Stimulated activated CD8-positive, alpha-beta memory T cell treated with anti-CD3 and anti-CD28 coated beads, Interleukin-12 subunit alpha, Interleukin-12 subunit beta, amount 100 ng/mL, for 4 hours (primary cell): ENCODE results near the gene SLC9A9.

ENCODE experiments used
- DNase-seq: peaks from one replicate; pipeline ENCODE4 v3.0.0-alpha.2; 2020; ENCODE audit warnings: low read depth

SLC9A9 gene

DNA sequence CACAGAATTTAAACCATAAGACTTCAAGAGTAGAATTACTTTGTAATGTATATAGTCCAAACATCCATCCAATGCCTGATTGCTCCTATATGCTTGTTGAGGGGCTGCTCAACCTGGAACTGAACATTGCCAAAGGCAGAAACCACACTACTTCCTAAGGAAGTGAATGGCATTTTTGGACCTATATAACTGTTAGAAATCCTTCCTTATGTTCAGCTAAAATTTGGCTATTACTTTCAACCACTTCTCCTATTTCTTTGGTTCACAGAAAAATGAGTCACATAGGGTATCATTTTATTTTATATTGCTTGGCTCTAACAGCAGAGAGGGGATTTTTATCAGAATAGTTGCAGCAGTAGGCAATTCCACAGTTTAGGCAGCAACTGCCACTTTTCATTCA lies 342.1 kb downstream of the SLC9A9 start:
- no peak for DNase-seq

GRCh38 chr3:143503325-143503885 lies 344.9 kb downstream of the SLC9A9 start:
- no peak for DNase-seq

GRCh38 chr3:143502081-143502480 lies 346.2 kb downstream of the SLC9A9 start:
- no peak for DNase-seq

DNA sequence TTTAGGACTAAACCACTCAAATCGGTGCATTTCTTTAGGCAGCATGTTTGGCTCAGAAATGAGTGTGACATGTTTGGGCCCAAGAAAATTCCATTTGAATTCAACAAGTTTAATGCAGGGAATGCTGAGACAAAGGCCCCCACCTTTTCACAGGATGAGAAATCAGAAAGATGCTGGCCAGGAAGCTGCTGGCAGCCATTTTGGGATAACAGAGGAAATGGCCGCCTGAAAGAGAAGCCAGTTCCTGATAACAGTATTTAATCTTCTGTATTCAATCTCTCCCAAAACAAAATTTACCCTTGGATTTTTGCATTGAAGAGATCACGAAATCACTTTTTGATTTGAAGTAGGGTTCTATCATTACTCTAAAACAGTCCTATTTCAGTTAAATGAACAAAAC lies 350.9 kb downstream of the SLC9A9 start:
- no peak for DNase-seq

- no peak for DNase-seq
Measured at GRCh38 chr3:143496191-143496590, 352.1 kb downstream of the SLC9A9 start.

GRCh38 chr3:143495527-143495926 lies 352.7 kb downstream of the SLC9A9 start:
- no peak for DNase-seq

DNA sequence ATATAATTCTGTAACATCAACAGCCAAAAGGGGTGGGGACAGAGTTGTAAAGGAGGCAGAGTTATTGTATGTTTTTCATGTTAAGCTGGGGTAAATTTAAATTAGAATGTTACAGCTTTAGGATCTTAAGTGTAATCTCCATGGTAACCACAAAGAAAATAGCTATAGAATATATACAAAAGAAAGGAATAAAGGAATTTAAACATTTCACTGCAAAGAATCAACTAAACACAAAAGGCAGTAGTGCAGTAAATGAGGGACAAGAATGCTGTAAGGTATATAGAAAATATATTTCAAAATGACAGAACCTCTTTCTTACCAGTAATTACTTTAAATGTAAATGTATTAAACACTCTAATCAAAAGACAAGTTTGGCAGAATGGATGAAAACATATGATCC lies 361.7 kb downstream of the SLC9A9 start:
- DNase-seq: no peak

- DNase-seq: no peak
Measured at GRCh38 chr3:143484846-143485512, 363.3 kb downstream of the SLC9A9 start.

GRCh38 chr3:143483214-143483613 lies 365.1 kb downstream of the SLC9A9 start:
- no peak for DNase-seq

DNA sequence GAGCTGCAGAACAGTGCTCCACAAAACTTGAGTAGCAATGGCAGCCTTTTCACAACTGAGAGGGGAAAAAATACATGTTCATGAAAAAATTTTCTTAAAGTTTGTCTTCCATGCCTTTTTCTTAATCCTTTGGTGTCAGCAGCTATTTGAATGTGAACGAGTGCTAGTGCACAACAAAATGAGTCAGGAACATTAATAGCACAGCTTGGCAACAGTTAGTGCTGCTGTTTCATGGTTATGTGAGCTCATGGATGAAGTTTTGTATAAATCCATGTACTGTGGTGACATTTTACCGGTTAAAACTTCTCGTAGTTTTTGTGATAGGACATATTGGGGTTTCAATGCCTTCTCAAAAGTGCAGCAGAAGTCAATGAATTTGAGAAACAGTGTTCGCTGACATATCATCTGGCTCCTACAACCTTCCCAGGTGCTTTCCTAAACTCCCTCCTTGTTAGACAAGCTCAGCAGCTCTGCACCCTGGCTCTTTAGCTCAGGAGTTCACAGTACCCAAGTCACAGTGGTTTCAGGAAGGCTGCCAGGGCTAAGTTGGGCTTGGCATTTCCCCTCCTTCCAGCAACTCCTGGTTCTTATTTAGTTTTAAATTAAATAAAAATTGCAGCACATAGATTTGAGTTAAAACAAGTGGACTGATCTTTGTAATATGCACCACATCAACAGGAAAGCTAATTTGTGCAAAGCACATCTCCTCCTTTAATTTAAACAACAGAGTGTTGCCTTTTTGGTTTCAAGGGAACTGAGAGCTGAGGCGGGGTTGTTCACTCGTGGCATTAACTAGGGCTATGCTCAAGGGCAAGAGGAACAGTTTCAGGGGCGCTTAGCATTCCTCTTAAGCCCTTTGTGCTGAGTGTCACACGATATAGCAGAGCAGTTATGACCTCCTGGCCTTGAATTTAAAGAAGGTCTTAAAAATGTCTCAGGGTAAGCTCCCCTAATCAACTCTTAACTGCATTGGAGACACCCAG lies 365.9 kb downstream of the SLC9A9 start:
- no peak for DNase-seq

DNA sequence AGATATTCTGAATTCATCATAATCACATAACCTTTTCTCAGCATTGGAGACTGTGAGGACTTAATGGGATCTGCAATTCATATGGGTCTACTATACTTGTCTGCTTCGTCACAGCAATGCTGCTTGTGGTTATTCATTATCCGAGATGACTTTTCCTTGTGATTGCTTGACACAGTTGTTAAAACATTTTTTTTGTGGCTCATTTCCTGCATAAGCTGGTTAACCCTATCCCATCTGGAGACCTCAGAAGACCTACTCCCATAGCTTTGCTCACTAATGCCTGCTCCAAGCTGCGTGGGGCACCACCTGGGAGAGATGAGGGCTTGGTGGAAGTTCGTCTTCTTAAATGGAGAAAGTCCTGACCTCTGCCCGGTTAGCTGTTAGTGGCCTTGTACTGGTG lies 367.9 kb downstream of the SLC9A9 start:
- DNase-seq: no peak

DNA sequence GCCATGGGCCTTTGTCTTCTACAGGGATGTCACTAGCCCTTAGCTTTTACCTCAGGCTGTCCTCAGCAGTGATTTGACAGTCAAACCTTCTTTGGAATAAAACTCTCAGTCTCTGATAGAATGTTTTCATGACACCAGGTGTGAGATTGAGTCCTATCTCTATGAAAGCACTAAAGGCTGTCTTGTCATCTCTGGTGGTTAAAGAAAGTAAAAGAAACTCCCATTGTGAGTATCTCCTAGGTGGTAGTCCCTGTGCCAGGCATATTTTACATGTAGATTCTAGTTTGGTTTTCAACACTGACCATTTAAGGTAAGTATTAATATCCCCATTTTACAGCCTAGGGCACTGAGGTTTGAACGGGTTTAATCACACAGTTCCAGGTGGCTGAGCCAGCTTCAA lies 368.5 kb downstream of the SLC9A9 start:
- DNase-seq: no peak

GRCh38 chr3:143478115-143478693 lies 370.1 kb downstream of the SLC9A9 start:
- DNase-seq: no peak

- DNase-seq: no peak
Measured at GRCh38 chr3:143476965-143477640, 371.2 kb downstream of the SLC9A9 start.

GRCh38 chr3:143475981-143476380 lies 372.3 kb downstream of the SLC9A9 start:
- DNase-seq: no peak

GRCh38 chr3:143472731-143473523 lies 375.3 kb downstream of the SLC9A9 start:
- no peak for DNase-seq

- DNase-seq: no peak
Measured at GRCh38 chr3:143471705-143472104, 376.6 kb downstream of the SLC9A9 start.

DNA sequence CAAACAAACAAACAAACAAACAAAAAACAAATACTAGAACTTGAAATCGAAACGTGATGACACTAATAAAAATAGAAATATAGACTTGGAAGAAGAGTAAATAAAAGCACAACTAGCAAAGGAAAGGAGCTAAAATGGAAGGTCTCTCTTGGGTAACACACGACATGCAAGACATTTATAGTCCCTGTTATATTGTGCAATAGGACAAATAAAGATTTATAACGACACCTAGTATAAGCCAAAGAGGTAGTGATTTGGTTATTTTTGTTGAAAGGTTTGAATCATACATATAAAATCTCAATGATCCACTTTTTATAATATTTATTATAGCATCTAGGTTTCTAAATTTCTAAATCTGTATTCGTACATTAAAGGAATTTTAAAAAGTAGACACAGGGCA lies 379.1 kb downstream of the SLC9A9 start:
- no peak for DNase-seq

DNA sequence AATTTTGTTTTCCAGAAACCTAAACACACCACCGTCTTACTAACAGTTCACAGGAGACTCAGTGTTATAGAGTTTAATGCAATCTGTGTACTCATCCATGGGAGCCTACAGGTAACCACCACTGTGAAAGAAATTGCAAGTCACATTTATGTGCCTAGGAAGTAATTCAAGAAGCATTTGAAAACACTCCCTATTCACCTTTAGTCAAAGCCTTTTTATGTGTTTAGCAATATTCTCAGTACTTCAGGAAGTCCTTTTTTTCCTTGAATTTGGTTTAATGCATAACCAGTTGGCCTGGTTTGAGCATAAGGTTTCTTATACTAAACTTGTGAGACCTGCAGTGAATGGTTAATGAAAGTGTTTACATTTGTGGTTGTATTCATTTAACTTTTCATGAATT lies 382.6 kb downstream of the SLC9A9 start:
- DNase-seq: no peak

- DNase-seq: no peak
Measured at GRCh38 chr3:143464850-143465249, 383.4 kb downstream of the SLC9A9 start.

DNA sequence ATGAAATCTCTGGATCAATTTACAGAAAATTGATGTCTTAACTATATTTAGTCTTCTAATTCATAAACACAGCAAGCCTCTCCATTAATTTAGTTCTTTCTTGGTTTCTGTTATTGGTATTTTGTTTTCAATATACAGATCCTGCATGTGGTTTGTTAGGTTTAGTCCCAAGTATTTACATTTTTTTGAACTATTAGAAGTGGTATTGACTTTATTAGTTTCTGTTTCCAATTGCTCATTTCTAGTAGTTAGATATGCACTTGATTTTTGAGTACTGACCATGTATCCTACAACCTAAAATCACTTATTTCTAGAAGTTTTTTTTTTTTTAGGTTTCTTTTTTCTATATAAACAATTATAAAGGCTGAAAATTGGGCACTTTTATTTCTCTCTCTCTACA lies 392.8 kb downstream of the SLC9A9 start:
- DNase-seq: no peak
